Smooth muscle cell (in vitro differentiated cells): ENCODE measurements around the gene SSU72. TPM values are rescaled to one million over a fixed set of nuclear protein-coding genes. Genes with fewer than 3 reads are reported as not detected.

Experiments
- DNase-seq: peaks from one replicate; lab custom pipeline; 2025; ENCODE audit not compliant: unreplicated experiment; lab: John Stamatoyannopoulos, UW
- H2AFZ ChIP-seq: fragments of 200-600 bp; sonication (generic); 2 replicates; pipeline ENCODE4 v1.6.0; 2016; ENCODE audit warnings: antibody characterized with exemption, low read depth, mild to moderate bottlenecking
- H3F3A ChIP-seq: fragments of 200-600 bp; sonication (generic); 2 replicates; pipeline ENCODE4 v1.6.0; 2017; ENCODE audit warnings: antibody characterized with exemption, low read depth
- H3K27ac ChIP-seq: fragments of 200-600 bp; sonication (generic); 2 replicates; pipeline ENCODE4 v1.5.1; 2016; ENCODE audit warnings: low read depth, mild to moderate bottlenecking
- H3K27me3 ChIP-seq: fragments of 200-600 bp; sonication (generic); 2 replicates; pipeline ENCODE4 v1.6.1; 2016; ENCODE audit warnings: low read depth, mild to moderate bottlenecking
- H3K36me3 ChIP-seq: fragments of 200-600 bp; sonication (generic); 2 replicates; pipeline ENCODE4 v1.5.1; 2016; ENCODE audit warnings: low read depth
- H3K4me1 ChIP-seq: fragments of 200-600 bp; sonication (generic); 2 replicates; pipeline ENCODE4 v1.5.1; 2016; ENCODE audit warnings: low read depth
- H3K4me2 ChIP-seq: fragments of 200-600 bp; sonication (generic); 2 replicates; pipeline ENCODE4 v1.6.0; 2016; ENCODE audit warnings: mild to moderate bottlenecking
- H3K4me3 ChIP-seq: fragments of 200-600 bp; sonication (generic); 2 replicates; pipeline ENCODE4 v1.5.1; 2016; ENCODE audit warnings: mild to moderate bottlenecking
- H3K79me2 ChIP-seq: fragments of 200-600 bp; sonication (generic); 2 replicates; pipeline ENCODE4 v1.6.0; 2016; ENCODE audit warnings: low read depth, mild to moderate bottlenecking
- H3K9ac ChIP-seq: fragments of 200-600 bp; sonication (generic); 2 replicates; pipeline ENCODE4 v1.6.0; 2016; ENCODE audit warnings: low read depth
- H3K9me3 ChIP-seq: fragments of 200-600 bp; sonication (generic); replicated peaks from 2 replicates; pipeline ENCODE4 v1.5.1; 2016; ENCODE audit warnings: low read depth
- H4K20me1 ChIP-seq: fragments of 200-600 bp; sonication (generic); 2 replicates; pipeline ENCODE4 v1.6.0; 2016; ENCODE audit warnings: low read depth
- CTCF ChIP-seq: fragments of 200-600 bp; sonication (generic); IDR thresholded peaks from 2 replicates; pipeline ENCODE4 v1.5.1; 2017; ENCODE audit warnings: borderline replicate concordance, mild to moderate bottlenecking, antibody characterized with exemption; ENCODE audit not compliant: insufficient read depth, poor library complexity, severe bottlenecking
- WGBS: methylation state at CpG from one replicate; pipeline ENCODE4 v1.1.7; 2016; ENCODE audit warnings: low lambda C conversion rate; 5-methylcytosine and 5-hydroxymethylcytosine counted together
- polyA plus RNA-seq: library from polyadenylated mRNA; unstranded; fragments of >200 nt; fragmentation: Nextera tagmentation; extraction: Ambion mirVana; gene quantifications from 2 replicates; pipeline ENCODE4 v1.2.1, GENCODE V29; 2016
- total RNA-seq: library from RNA; depleted of rRNA; stranded (reverse); fragments of >200 nt; gene quantifications from 2 replicates; pipeline ENCODE4 v1.2.3, GENCODE V29; 2014

The SSU72 gene
- total and polyA plus RNA-seq, 2 experiments from 2014 or later: 116 to 223 TPM

GRCh38 chr1:1601564-1602303 lies 27.1 kb upstream of the SSU72 start:
- Histone ChIP-seq H3F3A (no peaks in the 10 kb centered on the region), H3K36me3 (no peaks in the 10 kb centered on the region), H3K9me3 (no peaks in the 10 kb centered on the region), H3K4me2 (no peak overlapping the region), H3K4me3 (no peak overlapping the region), H4K20me1 (no peaks in the 10 kb centered on the region), H3K27ac (no peak overlapping the region), H2AFZ (no peak overlapping the region), H3K9ac (no peak overlapping the region), H3K27me3 (peaks cover 43% of the 10 kb centered on the region), H3K4me1 (no peaks in the 10 kb centered on the region), H3K79me2 (no peaks in the 10 kb centered on the region)
- no peak for DNase-seq
- TF ChIP-seq CTCF: no peak
- 88% methylated on average over 15 of the region's 15 CpGs for WGBS

GRCh38 chr1:1600861-1601563 lies 26.3 kb upstream of the SSU72 start:
- TF ChIP-seq CTCF: no peak
- no peaks in the 10 kb centered on the region for H3K79me2 ChIP-seq
- WGBS: 79% methylated on average over 18 of the region's 22 CpGs
- no peaks in the 10 kb centered on the region for H3K36me3 ChIP-seq
- H3K27me3 ChIP-seq: peaks cover 50% of the 10 kb centered on the region
- no peak overlapping the region for H3K9ac ChIP-seq
- H3K4me2 ChIP-seq: peak overlapping the region; percentile 89
- no peaks in the 10 kb centered on the region for H3K4me1 ChIP-seq
- H2AFZ ChIP-seq: no peak overlapping the region
- DNase-seq: no peak
- H3F3A ChIP-seq: no peaks in the 10 kb centered on the region
- no peaks in the 10 kb centered on the region for H3K9me3 ChIP-seq
- peak overlapping the region; percentile 46 for H3K4me3 ChIP-seq
- H3K27ac ChIP-seq: no peak overlapping the region
- H4K20me1 ChIP-seq: no peaks in the 10 kb centered on the region

- DNase-seq: no peak
- Histone ChIP-seq H3K4me2 (peak within 1 kb of the TSS; percentile 89), H2AFZ (no peak within 1 kb of the TSS), H3K27me3 (peaks cover 53% of the 10 kb centered on the region), H4K20me1 (no peaks in the 10 kb centered on the region), H3F3A (no peaks in the 10 kb centered on the region), H3K9me3 (no peaks in the 10 kb centered on the region), H3K36me3 (no peaks in the 10 kb centered on the region), H3K4me3 (peak within 1 kb of the TSS; percentile 46), H3K4me1 (no peaks in the 10 kb centered on the region), H3K9ac (no peak within 1 kb of the TSS), H3K79me2 (no peaks in the 10 kb centered on the region), H3K27ac (no peak within 1 kb of the TSS)
- WGBS: 10% methylated on average over 57 of the region's 125 CpGs
- no peak for TF ChIP-seq CTCF
Measured at GRCh38 chr1:1599935-1600860, 25.5 kb upstream of the SSU72 start, which contains the start of gene FNDC10. Gene FNDC10 (minus strand): TSS chr1:1600135. CDS start chr1:1600015, 120 bp downstream.
